Activated CD4-positive, alpha-beta memory T cell treated with anti-CD3 and anti-CD28 coated beads, Interleukin-2, amount 10 ng/mL, durations not matched to agents 7 days and 5 days (primary cell): ENCODE data around the gene LEFTY2. TPM values are rescaled to one million over a fixed set of nuclear protein-coding genes. Genes with fewer than 3 reads are reported as not detected.
"Not testable (repeated sequence)": the region's sequence is repeated elsewhere in the genome, so short reads cannot be mapped to it uniquely, and the experiment has no call there.

Source experiments
- CTCF ChIA-PET: fragments of 350-600 bp; sonication (Branson Sonifier 250); formaldehyde crosslinking; loops from one replicate; lab custom pipeline; 2021; ENCODE audit warnings: antibody characterized with exemption, inconsistent platforms; lab: Charles Lee
- POLR2A ChIA-PET: fragments of 350-600 bp; sonication (Branson Sonifier 250); formaldehyde crosslinking; loops from one replicate; lab custom pipeline; 2021; ENCODE audit warnings: antibody characterized with exemption; lab: Charles Lee
- DNase-seq: peaks from one replicate; pipeline ENCODE4 v3.0.0-alpha.2; 2020
- H3K27ac Mint-ChIP-seq: one replicate; pipeline ENCODE4 v1.8.0; 2021; ENCODE audit warnings: mild to moderate bottlenecking, mixed read lengths
- H3K27me3 Mint-ChIP-seq: one replicate; pipeline ENCODE4 v1.8.0; 2021; ENCODE audit warnings: mixed read lengths
- H3K36me3 Mint-ChIP-seq: one replicate; pipeline ENCODE4 v1.8.0; 2021; ENCODE audit warnings: low read depth, mixed read lengths
- H3K4me1 Mint-ChIP-seq: one replicate; pipeline ENCODE4 v1.8.0; 2021; ENCODE audit warnings: mixed read lengths
- H3K4me3 Mint-ChIP-seq: one replicate; pipeline ENCODE4 v1.8.0; 2021; ENCODE audit warnings: mild to moderate bottlenecking, mixed read lengths
- H3K9me3 Mint-ChIP-seq: one replicate; pipeline ENCODE4 v1.8.0; 2021; ENCODE audit warnings: mixed read lengths
- total RNA-seq, 2 experiments: library from RNA; stranded (reverse); gene quantifications; one replicate each; pipeline ENCODE4 v1.2.3, GENCODE V29; 2021

Gene LEFTY2
- not detected for total RNA-seq

GRCh38 chr1:225941187-225941941, at the start of gene LEFTY2:
LEFTY2 (minus strand) TSS chr1:225941220; CDS start chr1:225941140, 80 bp downstream.
- Mint-ChIP-seq H3K27me3 (peaks cover 5% of the 10 kb centered on the region), H3K9me3 (no peaks in the 10 kb centered on the region), H3K27ac (no peak within 1 kb of the TSS), H3K4me1 (peaks cover 11% of the 10 kb centered on the region), H3K36me3 (no peaks in the 10 kb centered on the region), H3K4me3 (no peak within 1 kb of the TSS)
- ChIA-PET POLR2A (interaction anchor here (1.0 kb wide), 1 partner anchor 17 kb away, joined by 3 read pairs; the partner anchor contains the start of gene PYCR2), CTCF (no interaction called here)
- no peak for DNase-seq

- ChIA-PET CTCF (interaction anchor here (0.7 to 5.4 kb wide), 23 partner anchors 9 to 559 kb away, joined by 3 to 40 read pairs (median 5); partner anchors contain the start of genes PYCR2, SDE2, SRP9 and TMEM63A), POLR2A (interaction anchor here (0.6 to 3.3 kb wide), 10 partner anchors 8 to 210 kb away, joined by 3 to 26 read pairs (median 4); partner anchors contain the start of genes H3-3A, SDE2, SRP9 and TMEM63A)
- Mint-ChIP-seq H3K27ac (peak overlapping the region; percentile 4), H3K36me3 (peaks cover 77% of the 10 kb centered on the region), H3K27me3 (no peaks in the 10 kb centered on the region), H3K9me3 (no peaks in the 10 kb centered on the region), H3K4me1 (peaks cover 35% of the 10 kb centered on the region), H3K4me3 (no peak overlapping the region)
- DNase-seq: no peak
These were observed 46.7 kb upstream of the LEFTY2 start for GRCh38 chr1:225987491-225988316.

DNA sequence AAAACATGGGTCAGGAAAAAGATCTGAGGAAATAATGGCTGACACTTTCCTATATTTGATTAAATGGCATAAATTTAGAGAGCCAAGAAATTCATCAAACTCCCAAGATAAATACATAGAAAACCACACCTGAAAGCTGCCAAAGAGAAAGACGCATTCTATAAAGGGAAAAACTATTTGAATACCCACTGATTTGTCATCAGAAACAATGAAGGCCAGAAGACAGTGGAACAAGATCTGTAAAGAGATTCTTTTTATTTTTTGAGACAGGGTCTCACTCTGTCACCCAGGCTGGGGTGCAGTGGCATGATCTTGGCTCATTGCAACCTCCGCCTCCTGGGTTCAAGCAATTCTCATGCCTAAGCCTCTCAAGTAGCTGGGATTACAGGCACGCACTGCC, 40.7 kb upstream of the LEFTY2 start:
- Mint-ChIP-seq H3K27ac (no peak overlapping the region), H3K27me3 (no peaks in the 10 kb centered on the region), H3K4me3 (no peak overlapping the region), H3K9me3 (peaks cover 3% of the 10 kb centered on the region), H3K36me3 (peaks cover 63% of the 10 kb centered on the region), H3K4me1 (peaks cover 12% of the 10 kb centered on the region)
- POLR2A ChIA-PET: interaction anchor here (0.8 to 1.3 kb wide), 2 partner anchors 18 to 108 kb away, joined by 3 to 4 read pairs; no protein-coding TSS in a partner anchor
- no peak for DNase-seq
- CTCF ChIA-PET: interaction anchor here (0.7 to 0.9 kb wide), 2 partner anchors 83 to 507 kb away, joined by 3 read pairs; no protein-coding TSS in a partner anchor

DNA sequence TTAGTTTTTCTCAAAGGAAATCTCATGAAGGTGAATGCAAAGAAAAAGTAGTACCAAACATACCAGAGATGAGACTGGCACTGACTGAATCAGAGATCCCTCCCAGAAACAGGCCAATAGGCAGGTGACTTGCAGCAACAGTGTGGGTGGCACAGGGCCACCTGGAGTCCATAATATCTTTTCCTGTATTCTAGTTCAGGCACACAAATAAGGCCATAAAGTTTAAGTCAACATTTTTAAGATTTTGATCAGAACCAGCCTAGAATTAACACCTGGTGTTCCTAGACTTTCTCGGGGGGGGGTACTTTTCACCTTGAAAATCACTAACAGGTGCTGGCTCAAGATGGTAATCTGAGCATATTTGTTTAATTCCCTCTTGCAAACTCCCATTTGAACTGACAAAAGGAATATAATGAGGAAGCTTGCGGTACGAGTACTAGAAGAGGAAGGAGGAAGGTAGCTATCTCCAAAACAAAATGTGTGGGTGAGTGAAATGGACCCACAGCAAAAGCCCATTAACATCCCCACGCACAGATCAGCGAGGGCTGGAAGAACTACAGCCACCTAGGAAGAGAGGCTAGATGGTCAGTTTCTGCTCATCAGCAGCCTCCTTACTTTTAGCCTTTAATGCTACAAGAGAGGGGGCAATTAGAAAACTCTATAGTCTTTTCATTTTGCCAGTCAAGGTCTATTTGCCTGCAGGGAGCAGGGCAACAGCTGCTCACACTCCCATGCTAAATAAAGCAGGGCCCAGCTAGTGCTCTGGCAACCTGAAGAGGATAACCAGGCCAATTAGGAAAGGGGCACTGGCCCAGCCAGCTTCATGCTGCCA, 39.2 kb upstream of the LEFTY2 start:
- Mint-ChIP-seq H3K27ac (no peak overlapping the region), H3K27me3 (no peaks in the 10 kb centered on the region), H3K4me1 (peaks cover 10% of the 10 kb centered on the region), H3K4me3 (no peak overlapping the region), H3K9me3 (peaks cover 3% of the 10 kb centered on the region), H3K36me3 (peaks cover 50% of the 10 kb centered on the region)
- ChIA-PET CTCF (interaction anchor here (1.6 to 1.7 kb wide), 2 partner anchors 18 to 19 kb away, joined by 4 to 7 read pairs; no protein-coding TSS in a partner anchor), POLR2A (interaction anchor here (0.6 to 1.3 kb wide), 3 partner anchors 20 to 536 kb away, joined by 3 to 4 read pairs (median 3); no protein-coding TSS in a partner anchor)
- DNase-seq: no peak

GRCh38 chr1:225979421-225979820, 38.4 kb upstream of the LEFTY2 start:
- H3K4me3 Mint-ChIP-seq: no peak overlapping the region
- CTCF ChIA-PET: interaction anchor here (1.6 kb wide), 1 partner anchor 17 kb away, joined by 7 read pairs; no protein-coding TSS in a partner anchor
- POLR2A ChIA-PET: interaction anchor here (0.6 to 1.9 kb wide), 3 partner anchors 9 to 535 kb away, joined by 3 to 10 read pairs (median 3); no protein-coding TSS in a partner anchor
- DNase-seq: no peak
- no peaks in the 10 kb centered on the region for H3K27me3 Mint-ChIP-seq
- peaks cover 10% of the 10 kb centered on the region for H3K4me1 Mint-ChIP-seq
- H3K36me3 Mint-ChIP-seq: peaks cover 45% of the 10 kb centered on the region
- H3K9me3 Mint-ChIP-seq: peaks cover 3% of the 10 kb centered on the region
- no peak overlapping the region for H3K27ac Mint-ChIP-seq

DNA sequence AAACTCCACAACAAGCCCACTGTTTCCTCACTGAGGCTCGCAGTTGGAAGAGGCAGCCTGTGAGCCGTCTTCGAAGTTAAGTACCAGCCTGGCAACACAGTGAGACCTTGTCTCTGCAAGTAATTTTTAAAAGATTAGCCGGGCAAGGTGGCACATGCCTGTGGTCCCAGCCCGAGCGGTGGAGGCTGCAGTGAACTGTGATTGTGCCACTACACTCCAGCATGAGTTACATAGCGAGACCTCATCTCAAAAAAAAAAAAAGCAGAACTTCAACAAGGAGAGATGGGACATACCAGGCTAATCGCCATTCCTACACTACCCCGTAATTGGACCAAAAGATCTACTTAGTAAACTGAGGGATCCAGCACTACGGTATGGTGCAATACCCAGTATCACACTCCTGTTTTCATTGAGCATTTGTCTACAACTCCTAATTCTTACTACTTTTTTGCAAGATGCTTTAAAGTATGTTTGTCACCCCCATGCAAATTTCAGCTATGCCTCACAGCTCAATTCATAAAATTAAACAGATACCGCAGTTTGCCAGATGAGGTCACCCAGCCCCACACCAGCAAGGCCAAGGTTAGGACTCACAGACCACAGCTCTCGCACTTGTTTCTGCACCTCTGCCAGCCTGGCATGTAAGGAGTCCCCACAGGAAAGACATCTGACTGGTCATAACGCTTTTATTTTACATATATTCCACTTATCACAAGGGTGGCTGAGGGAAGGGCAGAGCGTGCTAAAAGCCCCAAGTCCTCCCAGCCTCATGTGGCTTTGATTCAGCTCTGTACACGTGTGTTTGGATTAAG, 37.1 kb upstream of the LEFTY2 start:
- POLR2A ChIA-PET: interaction anchor here (1.0 to 1.9 kb wide), 2 partner anchors 10 to 22 kb away, joined by 3 to 10 read pairs; no protein-coding TSS in a partner anchor
- H3K27me3 Mint-ChIP-seq: no peaks in the 10 kb centered on the region
- peaks cover 3% of the 10 kb centered on the region for H3K9me3 Mint-ChIP-seq
- CTCF ChIA-PET: interaction anchor here (0.6 to 1.1 kb wide), 5 partner anchors 9 to 504 kb away, joined by 3 to 5 read pairs (median 4); partner anchors contain the start of gene SRP9
- peaks cover 10% of the 10 kb centered on the region for H3K4me1 Mint-ChIP-seq
- H3K27ac Mint-ChIP-seq: no peak overlapping the region
- peaks cover 38% of the 10 kb centered on the region for H3K36me3 Mint-ChIP-seq
- no peak overlapping the region for H3K4me3 Mint-ChIP-seq
- DNase-seq: peak; percentile 10

DNA sequence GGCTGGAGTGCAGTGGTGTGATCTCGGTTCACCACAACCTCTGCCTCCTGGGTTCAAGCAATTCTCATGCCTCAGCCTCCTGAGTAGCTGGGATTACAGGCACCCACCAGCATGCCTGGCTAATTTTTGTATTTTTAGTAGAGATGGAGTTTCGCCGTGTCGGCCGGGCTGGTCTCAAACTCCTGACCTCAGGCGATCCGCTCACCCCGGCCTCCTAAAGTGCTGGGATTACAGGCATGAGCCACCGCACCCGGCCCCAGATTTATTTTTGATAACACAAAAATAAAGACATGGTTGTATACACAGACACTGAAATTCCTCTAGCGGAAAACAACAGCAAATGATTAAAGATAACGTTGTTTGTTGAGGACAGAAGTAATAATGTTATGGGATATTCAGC, 34.1 kb upstream of the LEFTY2 start:
- peaks cover 17% of the 10 kb centered on the region for H3K36me3 Mint-ChIP-seq
- not testable (repeated sequence) for H3K4me1 Mint-ChIP-seq, H3K27ac Mint-ChIP-seq, H3K4me3 Mint-ChIP-seq, H3K27me3 Mint-ChIP-seq, H3K9me3 Mint-ChIP-seq, DNase-seq
- CTCF ChIA-PET: interaction anchor here (0.6 to 5.2 kb wide), 12 partner anchors 11 to 657 kb away, joined by 3 to 40 read pairs (median 4); partner anchors contain the start of gene SRP9
- POLR2A ChIA-PET: interaction anchor here (0.9 kb wide), 1 partner anchor 51 kb away, joined by 3 read pairs; the partner anchor contains the start of gene PYCR2

DNA sequence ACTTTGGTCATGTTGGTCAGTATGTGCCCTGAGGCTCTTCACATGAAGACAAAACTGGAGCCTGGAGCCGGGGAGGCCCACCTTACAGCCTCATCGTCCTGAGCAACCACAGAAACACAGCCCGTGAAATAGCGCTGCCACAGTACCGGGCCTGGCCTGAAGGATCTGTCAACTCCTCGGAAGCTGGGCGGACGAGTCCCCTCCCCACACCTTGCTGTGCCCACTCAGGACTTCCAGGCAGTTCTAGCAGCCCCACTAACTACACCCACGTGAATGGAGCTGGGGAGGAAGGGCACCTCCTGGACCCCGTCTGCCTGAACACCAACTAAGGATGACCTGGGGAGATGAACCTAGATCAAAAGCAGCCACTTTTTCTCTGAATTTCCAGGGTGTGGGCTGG, 33.4 kb upstream of the LEFTY2 start:
- no peak for DNase-seq
- H3K4me1 Mint-ChIP-seq: peaks cover 4% of the 10 kb centered on the region
- no peaks in the 10 kb centered on the region for H3K27me3 Mint-ChIP-seq
- H3K27ac Mint-ChIP-seq: no peak overlapping the region
- H3K36me3 Mint-ChIP-seq: peaks cover 12% of the 10 kb centered on the region
- ChIA-PET POLR2A (no interaction called here), CTCF (interaction anchor here (0.8 to 5.2 kb wide), 9 partner anchors 12 to 656 kb away, joined by 3 to 40 read pairs (median 6); partner anchors contain the start of gene SRP9)
- H3K4me3 Mint-ChIP-seq: no peak overlapping the region
- H3K9me3 Mint-ChIP-seq: no peaks in the 10 kb centered on the region

- Mint-ChIP-seq H3K4me3 (no peak overlapping the region), H3K36me3 (peaks cover 2% of the 10 kb centered on the region), H3K4me1 (peaks cover 4% of the 10 kb centered on the region), H3K27ac (no peak overlapping the region), H3K9me3 (no peaks in the 10 kb centered on the region), H3K27me3 (no peaks in the 10 kb centered on the region)
- CTCF ChIA-PET: interaction anchor here (0.9 to 5.2 kb wide), 6 partner anchors 11 to 420 kb away, joined by 3 to 40 read pairs (median 13); partner anchors contain the start of gene SRP9
- POLR2A ChIA-PET: interaction anchor here (0.8 kb wide), 1 partner anchor 26 kb away, joined by 3 read pairs; the partner anchor contains the start of gene SDE2
- no peak for DNase-seq
These were observed 32.1 kb upstream of the LEFTY2 start for GRCh38 chr1:225973158-225973557.

- H3K27ac Mint-ChIP-seq: no peak overlapping the region
- H3K9me3 Mint-ChIP-seq: no peaks in the 10 kb centered on the region
- CTCF ChIA-PET: interaction anchor here (0.6 to 5.2 kb wide), 7 partner anchors 11 to 420 kb away, joined by 3 to 32 read pairs (median 5); partner anchors contain the start of gene SRP9
- peaks cover 4% of the 10 kb centered on the region for H3K4me1 Mint-ChIP-seq
- no peaks in the 10 kb centered on the region for H3K27me3 Mint-ChIP-seq
- H3K36me3 Mint-ChIP-seq: no peaks in the 10 kb centered on the region
- H3K4me3 Mint-ChIP-seq: no peak overlapping the region
- POLR2A ChIA-PET: interaction anchor here (0.8 kb wide), 1 partner anchor 27 kb away, joined by 3 read pairs; the partner anchor contains the start of gene SDE2
- no peak for DNase-seq
These were observed 31.5 kb upstream of the LEFTY2 start for GRCh38 chr1:225972344-225973152.
